NCI-H2081 (cell line): ENCODE results near the gene SLCO3A1.

Source experiments
- DNase-seq, 2 experiments: peaks; one replicate each; lab custom pipeline; 2025; lab: John Stamatoyannopoulos, UW

SLCO3A1 gene

GRCh38 chr15:91861223-91861622 lies 7.7 kb downstream of the SLCO3A1 start:
- DNase-seq = no peak

- peak in 1 of 2 experiments; percentile 14 for DNase-seq
Measured at GRCh38 chr15:91862891-91863504, 9.5 kb downstream of the SLCO3A1 start.

- DNase-seq = no peak
Measured at GRCh38 chr15:91863621-91864255, 10.2 kb downstream of the SLCO3A1 start.

GRCh38 chr15:91864664-91865063 lies 11.2 kb downstream of the SLCO3A1 start:
- no peak for DNase-seq

GRCh38 chr15:91865486-91865885 lies 12.0 kb downstream of the SLCO3A1 start:
- no peak for DNase-seq

- DNase-seq = no peak
Measured at GRCh38 chr15:91865950-91866349, 12.4 kb downstream of the SLCO3A1 start.

- no peak for DNase-seq
Measured at GRCh38 chr15:91866371-91866905, 12.9 kb downstream of the SLCO3A1 start.

GRCh38 chr15:91866971-91867372 lies 13.5 kb downstream of the SLCO3A1 start:
- no peak for DNase-seq

GRCh38 chr15:91867581-91868026 lies 14.1 kb downstream of the SLCO3A1 start:
- DNase-seq = no peak

- DNase-seq = no peak
Measured at GRCh38 chr15:91870876-91871537, 17.5 kb downstream of the SLCO3A1 start.

GRCh38 chr15:91871837-91872236 lies 18.3 kb downstream of the SLCO3A1 start:
- no peak for DNase-seq

- DNase-seq = peak; percentile 27 to 67
Measured at GRCh38 chr15:91872356-91873137, 19.0 kb downstream of the SLCO3A1 start.

GRCh38 chr15:91873138-91873536 lies 19.6 kb downstream of the SLCO3A1 start:
- DNase-seq = no peak

- no peak for DNase-seq
Measured at GRCh38 chr15:91874171-91874570, 20.7 kb downstream of the SLCO3A1 start.

GRCh38 chr15:91874992-91875660 lies 21.6 kb downstream of the SLCO3A1 start:
- no peak for DNase-seq

GRCh38 chr15:91876187-91876586 lies 22.7 kb downstream of the SLCO3A1 start:
- no peak for DNase-seq

GRCh38 chr15:91878319-91878870 lies 24.9 kb downstream of the SLCO3A1 start:
- no peak for DNase-seq

- DNase-seq = no peak
Measured at GRCh38 chr15:91879158-91879557, 25.6 kb downstream of the SLCO3A1 start.

GRCh38 chr15:91880373-91880772 lies 26.9 kb downstream of the SLCO3A1 start:
- DNase-seq = no peak

- no peak for DNase-seq
Measured at GRCh38 chr15:91881569-91882297, 28.2 kb downstream of the SLCO3A1 start.
